Mammary epithelial cell (primary cell): ENCODE measurements around the gene CA4.
"Not testable (repeated sequence)": the region's sequence is repeated elsewhere in the genome, so short reads cannot be mapped to it uniquely, and the experiment has no call there.

Experiments
- EZH2 ChIP-seq: IDR thresholded peaks from 2 replicates; pipeline ENCODE4 v1.6.1; 2012; ENCODE audit warnings: low read length, inconsistent platforms, borderline replicate concordance
- TF ChIP-seq, protein P1 (sequence below), 2 donors: IDR thresholded peaks in 1 of 2; conservative IDR thresholded peaks in 1 of 2; 2 replicates each; pipeline ENCODE4 v1.5.1; 2011 to 2012; ENCODE audit warnings: inconsistent platforms in 2 of 2, low read length in 2 of 2, mild to moderate bottlenecking in 2 of 2, control low read depth in 1 of 2, low read depth in 1 of 2; ENCODE audit not compliant: insufficient read depth in 1 of 2; ENCODE audit errors: extremely low read depth in 1 of 2

DNA sequence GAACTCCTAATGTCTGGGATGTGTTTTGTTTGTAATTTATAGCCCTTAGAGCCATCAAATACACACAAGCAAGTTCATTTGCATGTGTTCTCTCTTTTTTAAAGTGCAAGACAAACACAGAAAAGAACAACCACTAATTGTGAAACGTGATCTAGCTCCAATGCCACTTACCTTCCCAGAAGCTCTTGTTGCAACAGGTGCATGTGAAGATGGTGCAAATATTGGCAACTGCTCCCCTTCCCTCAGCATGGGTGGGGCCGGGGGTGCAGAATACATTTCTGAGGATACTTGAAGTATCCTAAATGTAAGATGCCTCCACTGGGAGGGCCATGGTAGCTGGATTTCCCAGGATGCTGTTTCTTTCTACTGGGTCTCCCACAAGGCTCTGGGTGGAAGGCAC is 28.4 kb downstream of the CA4 start:
- TF ChIP-seq, protein P1, sequence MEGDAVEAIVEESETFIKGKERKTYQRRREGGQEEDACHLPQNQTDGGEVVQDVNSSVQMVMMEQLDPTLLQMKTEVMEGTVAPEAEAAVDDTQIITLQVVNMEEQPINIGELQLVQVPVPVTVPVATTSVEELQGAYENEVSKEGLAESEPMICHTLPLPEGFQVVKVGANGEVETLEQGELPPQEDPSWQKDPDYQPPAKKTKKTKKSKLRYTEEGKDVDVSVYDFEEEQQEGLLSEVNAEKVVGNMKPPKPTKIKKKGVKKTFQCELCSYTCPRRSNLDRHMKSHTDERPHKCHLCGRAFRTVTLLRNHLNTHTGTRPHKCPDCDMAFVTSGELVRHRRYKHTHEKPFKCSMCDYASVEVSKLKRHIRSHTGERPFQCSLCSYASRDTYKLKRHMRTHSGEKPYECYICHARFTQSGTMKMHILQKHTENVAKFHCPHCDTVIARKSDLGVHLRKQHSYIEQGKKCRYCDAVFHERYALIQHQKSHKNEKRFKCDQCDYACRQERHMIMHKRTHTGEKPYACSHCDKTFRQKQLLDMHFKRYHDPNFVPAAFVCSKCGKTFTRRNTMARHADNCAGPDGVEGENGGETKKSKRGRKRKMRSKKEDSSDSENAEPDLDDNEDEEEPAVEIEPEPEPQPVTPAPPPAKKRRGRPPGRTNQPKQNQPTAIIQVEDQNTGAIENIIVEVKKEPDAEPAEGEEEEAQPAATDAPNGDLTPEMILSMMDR (conservative IDR thresholded peaks at IDR 0.05 in 1 of 2, IDR thresholded peaks at IDR 0.05 in 1 of 2; ENCODE audit: extremely low read depth in 1 of 2, insufficient read depth in 1 of 2, low read depth in 1 of 2, low read length in 2 of 2), result not testable (repeated sequence)
- not testable (repeated sequence) for TF ChIP-seq EZH2
